H1 (cell line): ENCODE measurements around the gene DSG2. TPM values are rescaled to one million over a fixed set of nuclear protein-coding genes. Genes with fewer than 3 reads are reported as not detected.

Experiments
- CTCF ChIA-PET: fragments of 300-600 bp; sonication (Branson Sonifier 250); formaldehyde crosslinking; loops from one replicate; lab custom pipeline; 2021; ENCODE audit not compliant: partially characterized antibody; lab: Charles Lee
- POLR2A ChIA-PET: fragments of 300-600 bp; sonication (Branson Sonifier 250); formaldehyde crosslinking; loops from one replicate; lab custom pipeline; 2021; ENCODE audit warnings: inconsistent platforms; ENCODE audit not compliant: partially characterized antibody; lab: Charles Lee
- DNase-seq, 2 experiments: peaks; one replicate each; pipeline versions ENCODE4 v3.0.0 to v3.0.0-alpha.2; 2010 to 2022; ENCODE audit warnings: low spot score in 2 of 2, low read depth in 1 of 2, mixed read lengths in 1 of 2
- FAIRE-seq: peaks from 2 replicates; lab custom pipeline; 2011; peaks lifted over from hg19 to GRCh38; lab: Jason Lieb, UNC
- H2AFZ ChIP-seq: 2 replicates; pipeline ENCODE4 v1.8.1; 2012; ENCODE audit warnings: low read length, inconsistent platforms
- H2AK5ac ChIP-seq: 2 replicates; pipeline ENCODE4 v1.6.1; 2013; ENCODE audit warnings: low read depth, low read length
- H2BK120ac ChIP-seq: replicated peaks from 2 replicates; pipeline ENCODE3; 2013; ENCODE audit warnings: low read depth, low read length, inconsistent platforms
- H2BK12ac ChIP-seq: 2 replicates; pipeline ENCODE4 v1.6.1; 2013; ENCODE audit warnings: low read depth, low read length
- H2BK15ac ChIP-seq: 2 replicates; pipeline ENCODE4 v1.6.1; 2013; ENCODE audit warnings: low read length
- H2BK20ac ChIP-seq: 2 replicates; pipeline ENCODE4 v1.6.1; 2013; ENCODE audit warnings: low read length
- H2BK5ac ChIP-seq: 2 replicates; pipeline ENCODE4 v1.6.1; 2013; ENCODE audit warnings: low read depth, low read length
- H3K14ac ChIP-seq: 2 replicates; pipeline ENCODE4 v1.6.1; 2013; ENCODE audit warnings: inconsistent platforms; ENCODE audit not compliant: insufficient read length
- H3K18ac ChIP-seq: 2 replicates; pipeline ENCODE4 v1.6.1; 2013; ENCODE audit warnings: low read length; ENCODE audit errors: extremely low read depth
- H3K23ac ChIP-seq: 2 replicates; pipeline ENCODE4 v1.6.1; 2013; ENCODE audit warnings: inconsistent platforms; ENCODE audit not compliant: insufficient read length
- H3K23me2 ChIP-seq: 2 replicates; pipeline ENCODE4 v1.6.1; 2013; ENCODE audit warnings: low read depth, low read length
- H3K27ac ChIP-seq: 2 replicates; pipeline ENCODE4 v1.6.1; 2011; ENCODE audit warnings: low read depth, low read length, inconsistent platforms
- H3K27me3 ChIP-seq, 4 experiments: replicated peaks in 1 of 4; 1 replicate in 1 of 4; 2 replicates in 3 of 4; pipeline versions ENCODE4 v1.6.1 to v1.8.1; 2011 to 2013; ENCODE audit warnings: low read length in 3 of 4, mild to moderate bottlenecking in 3 of 4, inconsistent platforms in 2 of 4, mixed read lengths in 2 of 4, moderate library complexity in 1 of 4; ENCODE audit not compliant: control insufficient read depth in 3 of 4, insufficient read depth in 3 of 4; ENCODE audit errors: extremely low read depth in 1 of 4
- H3K36me3 ChIP-seq, 4 experiments: 2 replicates each; pipeline versions ENCODE4 v1.6.1 to v1.8.1; 2011 to 2013; ENCODE audit warnings: mild to moderate bottlenecking in 4 of 4, low read length in 3 of 4, moderate library complexity in 2 of 4, control low read depth in 1 of 4, inconsistent platforms in 1 of 4; ENCODE audit not compliant: insufficient read depth in 4 of 4, control insufficient read depth in 2 of 4
- H3K4ac ChIP-seq: replicated peaks from 2 replicates; pipeline ENCODE3; 2013; ENCODE audit warnings: low read length, low read depth, mixed read lengths, inconsistent platforms; ENCODE audit not compliant: insufficient read length
- H3K4me1 ChIP-seq, 4 experiments: replicated peaks in 1 of 4; 1 replicate in 1 of 4; 2 replicates in 3 of 4; pipeline versions ENCODE4 v1.6.1 to v1.8.1; 2011 to 2013; ENCODE audit warnings: low read length in 3 of 4, inconsistent platforms in 2 of 4, mixed read lengths in 1 of 4; ENCODE audit not compliant: insufficient read depth in 4 of 4, control insufficient read depth in 3 of 4
- H3K4me2 ChIP-seq, 2 experiments: 2 replicates each; pipeline versions ENCODE4 v1.6.1 to v1.8.1; 2011 to 2013; ENCODE audit warnings: low read depth in 2 of 2, low read length in 2 of 2, control low read depth in 1 of 2, inconsistent platforms in 1 of 2, mild to moderate bottlenecking in 1 of 2; ENCODE audit not compliant: insufficient read depth in 1 of 2
- H3K4me3 ChIP-seq, 4 experiments: fragments of 200-600, 300-600 bp in 1 of 4; sonication (generic), shearing (Covaris generic), sonication (Bioruptor Twin) in 1 of 4; 2 replicates each; pipeline versions ENCODE4 v1.5.1 to v1.8.1; 2011 to 2016; ENCODE audit warnings: low read length in 4 of 4, low read depth in 3 of 4, control low read depth in 2 of 4, inconsistent platforms in 2 of 4, mild to moderate bottlenecking in 2 of 4, mixed read lengths in 1 of 4, moderate library complexity in 1 of 4; ENCODE audit not compliant: insufficient read depth in 2 of 4; ENCODE audit errors: extremely low read depth in 1 of 4
- H3K56ac ChIP-seq: replicated peaks from 2 replicates; pipeline ENCODE3; 2013; ENCODE audit warnings: low read depth, mild to moderate bottlenecking, mixed read lengths, low read length, inconsistent platforms; ENCODE audit not compliant: insufficient read length
- H3K79me1 ChIP-seq: 2 replicates; pipeline ENCODE4 v1.6.1; 2013; ENCODE audit warnings: low read depth, low read length, control low read depth
- H3K79me2 ChIP-seq, 2 experiments: 2 replicates each; pipeline versions ENCODE4 v1.6.1 to v1.8.1; 2012 to 2013; ENCODE audit warnings: low read length in 2 of 2, mild to moderate bottlenecking in 2 of 2, inconsistent platforms in 1 of 2; ENCODE audit not compliant: insufficient read depth in 2 of 2, control insufficient read depth in 1 of 2
- H3K9ac ChIP-seq, 4 experiments: replicated peaks in 1 of 4; 1 replicate in 1 of 4; 2 replicates in 3 of 4; pipeline versions ENCODE4 v1.6.1 to v1.8.1; 2011 to 2013; ENCODE audit warnings: low read depth in 3 of 4, low read length in 3 of 4, control low read depth in 2 of 4, mild to moderate bottlenecking in 2 of 4, moderate library complexity in 2 of 4, inconsistent platforms in 1 of 4; ENCODE audit errors: extremely low read depth in 1 of 4
- H3K9me3 ChIP-seq, 2 experiments: 2 replicates each; pipeline versions ENCODE4 v1.6.1 to v1.8.1; 2012 to 2013; ENCODE audit warnings: mild to moderate bottlenecking in 2 of 2, moderate library complexity in 2 of 2, control low read depth in 1 of 2, inconsistent platforms in 1 of 2, low read depth in 1 of 2, low read length in 1 of 2, mixed read lengths in 1 of 2; ENCODE audit not compliant: insufficient read depth in 2 of 2
- H4K20me1 ChIP-seq, 2 experiments: replicated peaks in 1 of 2; 2 replicates each; pipeline versions ENCODE3 to v1.8.1; 2011 to 2013; ENCODE audit warnings: inconsistent platforms in 2 of 2, low read length in 2 of 2, mild to moderate bottlenecking in 1 of 2; ENCODE audit not compliant: insufficient read depth in 2 of 2, control insufficient read depth in 1 of 2
- H4K5ac ChIP-seq: 2 replicates; pipeline ENCODE4 v1.6.1; 2013; ENCODE audit warnings: low read length, low read depth, mixed read lengths, inconsistent platforms; ENCODE audit not compliant: insufficient read length
- H4K8ac ChIP-seq: 2 replicates; pipeline ENCODE4 v1.8.0; 2013; ENCODE audit warnings: mild to moderate bottlenecking, moderate library complexity, low read length, inconsistent platforms; ENCODE audit not compliant: insufficient read depth; ENCODE audit errors: extremely low read depth
- H4K91ac ChIP-seq: replicated peaks from 2 replicates; pipeline ENCODE3; 2013; ENCODE audit warnings: low read length, mixed read lengths, inconsistent platforms; ENCODE audit not compliant: insufficient read length
- EGR1 ChIP-seq: IDR thresholded peaks from 2 replicates; pipeline ENCODE4 v1.6.1; 2011; ENCODE audit warnings: low read depth, low read length, borderline replicate concordance
- KDM5A ChIP-seq: fragments of 200-600 bp; IDR thresholded peaks from 2 replicates; pipeline ENCODE4 v1.7.1; 2012; ENCODE audit warnings: mild to moderate bottlenecking, low read length, inconsistent platforms, mixed read lengths
- WGBS, 2 experiments: shearing (Covaris generic) in 1 of 2; methylation state at CpG; one replicate each; pipeline versions ENCODE4 v1.1.6 to v1.1.7; 2013 to 2015; ENCODE audit warnings: low lambda C conversion rate in 2 of 2, mixed read lengths in 2 of 2, inconsistent platforms in 1 of 2, low coverage in 1 of 2, missing lambda C conversion rate in 1 of 2; ENCODE audit not compliant: insufficient replicate concordance in 2 of 2, insufficient coverage in 1 of 2, insufficient read length in 1 of 2; ENCODE audit errors: extremely low coverage in 1 of 2, missing lambda C conversion rate in 1 of 2; 5-methylcytosine and 5-hydroxymethylcytosine counted together
- polyA plus RNA-seq, 7 experiments: library from polyadenylated mRNA; depleted of rRNA in 3 of 7; stranded (reverse) in 5 of 7; unstranded in 2 of 7; fragments of >200 nt in 5 of 7; fragments of 200-250 nt in 2 of 7; gene quantifications; 1 replicate in 5 of 7; 2 replicates in 1 of 7; 4 replicates in 1 of 7; pipeline versions ENCODE4 v1.2.1 to v1.2.3, GENCODE V29; 2011 to 2013; ENCODE audit warnings: missing spikeins in 2 of 7, mixed read lengths in 2 of 7
- total RNA-seq: library from RNA; stranded (reverse); fragmentation: NEBNext Ultra II Directional; extraction: Animal tissue kit (Norgen Biotek cat#: 25700); gene quantifications from 2 replicates; pipeline ENCODE4 v1.2.1, GENCODE V29; 2021

DSG2 gene
- total and polyA plus RNA-seq, 2 of the 8 experiments (the other 6 are each of a cell fraction or from before 2014, with no cell fraction given) = 60.1 to 144 TPM

DNA sequence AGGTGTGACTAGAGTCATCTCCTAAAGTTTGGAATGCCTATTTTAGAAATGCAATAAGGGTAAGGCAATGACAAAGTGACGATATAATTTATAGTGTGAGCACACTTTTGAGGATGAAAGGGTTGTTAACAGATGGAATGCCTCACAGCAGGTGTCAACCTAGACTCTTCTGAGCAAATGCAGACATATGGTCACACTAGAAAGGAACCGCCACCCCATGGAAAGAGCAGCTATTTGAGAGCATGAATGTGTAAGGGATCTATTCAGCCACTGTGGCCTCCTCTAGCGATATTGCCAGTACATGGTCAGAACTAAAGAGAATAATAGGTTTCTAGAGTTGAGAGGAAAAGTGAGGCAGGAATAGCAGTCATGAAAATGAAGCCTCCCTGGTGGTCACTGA lies 18.5 kb downstream of the DSG2 start:
- Histone ChIP-seq H3K23me2 (no peaks in the 10 kb centered on the region; the same call in 1 of the 2 replicates), H3K4me3 (no peak overlapping the region), H3K4ac (no peak overlapping the region), H3K14ac (no peak overlapping the region), H3K4me2 (no peak overlapping the region), H3K4me1 (peaks cover 0 to 14% (median 6%) of the 10 kb centered on the region in 4 experiments; a peak in 4 of 7 replicates), H3K56ac (no peak overlapping the region), H3K27me3 (no peaks in the 10 kb centered on the region), H3K9me3 (no peaks in the 10 kb centered on the region), H3K27ac (no peak overlapping the region), H3K36me3 (peaks cover 3 to 22% (median 15%) of the 10 kb centered on the region in 4 experiments; a peak in 7 of 8 replicates), H2BK5ac (no peak overlapping the region), H2AFZ (no peak overlapping the region), H2BK120ac (no peak overlapping the region), H4K20me1 (peaks cover 3 to 5% of the 10 kb centered on the region in 2 experiments), H2BK20ac (no peak overlapping the region), H2BK15ac (no peak overlapping the region), H2AK5ac (no peak overlapping the region), H3K9ac (no peak overlapping the region), H4K8ac (no peak overlapping the region), H4K5ac (no peak overlapping the region), H3K79me2 (peaks cover 2 to 64% of the 10 kb centered on the region in 2 experiments; a peak in 3 of 4 replicates), H4K91ac (no peak overlapping the region), H3K79me1 (peaks cover 14% of the 10 kb centered on the region), H2BK12ac (no peak overlapping the region), H3K23ac (no peak overlapping the region), H3K18ac (no peak overlapping the region)
- FAIRE-seq = no peak
- TF ChIP-seq EGR1 = no peak
- no peak for TF ChIP-seq KDM5A
- CTCF ChIA-PET = interaction anchor here (0.8 to 2.1 kb wide), 8 partner anchors 9 to 546 kb away, joined by 3 to 8 read pairs (median 3); no protein-coding TSS in a partner anchor
- POLR2A ChIA-PET = interaction anchor here (0.6 kb wide), 1 partner anchor 513 kb away, joined by 3 read pairs; no protein-coding TSS in a partner anchor
- no peak for DNase-seq
- WGBS, 2 experiments = 77% methylated on average over 3 of the region's 3 CpGs; no CpG with 5 or more reads in 1 of the 2 experiments
